ENCODE data around the gene THAP12. TPM values are rescaled to one million over a fixed set of nuclear protein-coding genes. Genes with fewer than 3 reads are reported as not detected.
A peak's percentile ranks its signal among the peaks of the same experiment; 100 is the strongest.

Gene THAP12
- total RNA-seq, 4 donors from 2014 or later, result 15.6 to 25.4 (median 22.3) TPM

- no peak for DNase-seq (ENCODE audit: low spot score in 2 of 2)
- H3K4me3 ChIP-seq (ENCODE audit: low read depth, poor library complexity, severe bottlenecking), result no peak overlapping the region
- 89 to 95% methylated on average over 5 of the region's 5 CpGs for WGBS, 2 donors
- intact Hi-C loops (cut with DNase I; ENCODE audit: low total_unique reads), result no loop called here
- TF ChIP-seq CTCF (IDR thresholded peaks at IDR 0.05) (no peak), POLR2A (IDR thresholded peaks at IDR 0.05) (no peak)
These were observed 5.0 kb upstream of the THAP12 start for GRCh38 chr11:76385903-76386302.

GRCh38 chr11:76382209-76382608, 1.3 kb upstream of the THAP12 start:
- 83 to 88% methylated on average over 6 of the region's 6 CpGs for WGBS, 2 donors
- intact Hi-C loops (cut with DNase I; ENCODE audit: low total_unique reads), result loop anchor here (5.0 kb wide), 2 partner anchors 60 to 1865 kb away; no protein-coding TSS in a partner anchor

GRCh38 chr11:76380159-76380976, 564 bp downstream of the THAP12 start:
- intact Hi-C loops (cut with DNase I; ENCODE audit: low total_unique reads), result loop anchor here (5.0 kb wide), 2 partner anchors 62 to 1867 kb away; no protein-coding TSS in a partner anchor

More at GRCh38 chr11:76382209-76382608, 1.3 kb upstream of the THAP12 start:
- H3K4me3 ChIP-seq (ENCODE audit: low read depth, poor library complexity, severe bottlenecking), result no peak overlapping the region
- TF ChIP-seq POLR2A (IDR thresholded peaks at IDR 0.05), result no peak
- no peak for TF ChIP-seq CTCF (IDR thresholded peaks at IDR 0.05)
- DNase-seq (ENCODE audit: low spot score in 2 of 2), result no peak

GRCh38 chr11:76379807-76380158, 1.1 kb downstream of the THAP12 start:
- H3K4me3 ChIP-seq (ENCODE audit: low read depth, poor library complexity, severe bottlenecking), result peak overlapping the region; percentile 95
- TF ChIP-seq POLR2A (IDR thresholded peaks at IDR 0.05) (no peak), CTCF (IDR thresholded peaks at IDR 0.05) (no peak)
- intact Hi-C loops (cut with DNase I; ENCODE audit: low total_unique reads), result loop anchor here (5.0 kb wide), 2 partner anchors 63 to 1868 kb away; no protein-coding TSS in a partner anchor
- DNase-seq (ENCODE audit: low spot score in 2 of 2), result no peak
- WGBS, 2 donors, result 31 to 34% methylated on average over 6 of the region's 6 CpGs

More at GRCh38 chr11:76380159-76380976, 564 bp downstream of the THAP12 start:
- no peak for TF ChIP-seq POLR2A (IDR thresholded peaks at IDR 0.05)
- no peak for TF ChIP-seq CTCF (IDR thresholded peaks at IDR 0.05)
- no peak for DNase-seq (ENCODE audit: low spot score in 2 of 2)
- WGBS, 2 donors, result 0 to 1% methylated on average over 11 to 34 of the region's 85 CpGs
- H3K4me3 ChIP-seq (ENCODE audit: low read depth, poor library complexity, severe bottlenecking), result peak overlapping the region; percentile 95

GRCh38 chr11:76376746-76377558, 4.0 kb downstream of the THAP12 start:
- no peak for TF ChIP-seq CTCF (IDR thresholded peaks at IDR 0.05)
- TF ChIP-seq POLR2A (IDR thresholded peaks at IDR 0.05), result no peak
- no peak overlapping the region for H3K4me3 ChIP-seq (ENCODE audit: low read depth, poor library complexity, severe bottlenecking)
- intact Hi-C loops (cut with DNase I; ENCODE audit: low total_unique reads), result no loop called here
- WGBS, 2 donors, result 86 to 93% methylated on average over 7 of the region's 7 CpGs
- DNase-seq (ENCODE audit: low spot score in 2 of 2), result no peak

Measured in lower leg skin (tissue), 4 donors.